NCI-H345 treated with DMSO at 0.1 percent for 48 hours (cell line): ENCODE measurements around the gene PTF1A.

Experiments used
- DNase-seq: peaks from one replicate; lab custom pipeline; 2025; ENCODE audit not compliant: unreplicated experiment; lab: John Stamatoyannopoulos, UW

Gene PTF1A

DNA sequence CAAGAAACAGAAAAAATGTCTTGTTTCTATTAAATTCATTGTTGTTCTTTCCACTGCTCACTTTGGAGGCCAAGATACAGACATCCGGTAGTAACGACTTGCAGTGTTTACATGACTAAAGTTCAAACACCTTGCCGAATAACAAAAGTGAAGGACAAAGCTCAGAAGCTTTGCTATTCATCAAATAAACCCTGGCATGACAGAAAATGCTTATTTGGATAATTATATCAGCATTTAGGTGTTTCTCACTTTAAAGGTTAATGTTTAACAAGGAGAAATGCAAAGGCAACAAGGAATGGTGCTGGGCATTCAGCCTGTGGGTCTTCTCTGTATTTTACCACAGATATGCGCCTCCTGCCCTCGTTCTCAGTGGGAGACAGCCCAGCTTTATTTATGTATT is 5.4 kb upstream of the PTF1A start:
- DNase-seq = no peak

DNA sequence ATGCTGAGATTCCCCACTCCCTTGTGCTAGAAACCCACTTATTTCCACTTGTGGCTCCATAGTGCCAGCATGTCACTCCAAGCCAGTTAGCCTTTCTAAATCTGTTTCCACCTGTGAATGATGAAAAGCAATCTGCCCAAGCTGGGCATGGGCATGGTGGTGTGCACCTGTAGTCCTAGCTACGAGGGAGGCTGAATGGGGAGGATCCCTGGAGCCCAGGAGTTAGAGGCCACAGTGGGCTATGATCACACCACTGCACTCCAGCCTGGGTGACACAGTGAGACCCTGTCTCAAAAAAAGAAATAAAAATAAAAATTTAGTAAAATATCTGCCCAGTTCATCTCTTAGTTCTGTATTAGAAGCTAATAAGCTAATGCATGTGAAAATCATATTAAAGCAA is 5.0 kb upstream of the PTF1A start:
- DNase-seq = no peak

DNA sequence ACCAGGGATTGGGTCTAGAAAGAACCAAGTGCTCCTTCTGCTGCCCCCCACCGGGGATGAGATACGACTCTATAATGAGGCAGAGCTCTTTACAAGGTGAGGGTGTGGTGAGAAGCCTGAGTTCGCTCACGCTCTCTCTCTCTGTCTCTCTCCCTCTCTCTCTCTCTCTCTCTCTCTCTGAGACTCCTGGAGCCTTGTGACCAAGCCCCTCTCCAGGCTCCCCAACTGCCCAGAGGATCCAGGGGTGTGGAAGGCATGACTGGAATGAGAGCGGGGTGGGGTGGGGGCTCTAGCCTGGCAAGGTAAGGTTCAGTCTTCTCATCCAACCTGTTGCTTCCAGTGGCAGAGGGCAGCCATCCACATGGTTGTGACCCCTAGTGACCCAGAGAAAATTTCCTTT is 3.1 kb upstream of the PTF1A start:
- no peak for DNase-seq

DNA sequence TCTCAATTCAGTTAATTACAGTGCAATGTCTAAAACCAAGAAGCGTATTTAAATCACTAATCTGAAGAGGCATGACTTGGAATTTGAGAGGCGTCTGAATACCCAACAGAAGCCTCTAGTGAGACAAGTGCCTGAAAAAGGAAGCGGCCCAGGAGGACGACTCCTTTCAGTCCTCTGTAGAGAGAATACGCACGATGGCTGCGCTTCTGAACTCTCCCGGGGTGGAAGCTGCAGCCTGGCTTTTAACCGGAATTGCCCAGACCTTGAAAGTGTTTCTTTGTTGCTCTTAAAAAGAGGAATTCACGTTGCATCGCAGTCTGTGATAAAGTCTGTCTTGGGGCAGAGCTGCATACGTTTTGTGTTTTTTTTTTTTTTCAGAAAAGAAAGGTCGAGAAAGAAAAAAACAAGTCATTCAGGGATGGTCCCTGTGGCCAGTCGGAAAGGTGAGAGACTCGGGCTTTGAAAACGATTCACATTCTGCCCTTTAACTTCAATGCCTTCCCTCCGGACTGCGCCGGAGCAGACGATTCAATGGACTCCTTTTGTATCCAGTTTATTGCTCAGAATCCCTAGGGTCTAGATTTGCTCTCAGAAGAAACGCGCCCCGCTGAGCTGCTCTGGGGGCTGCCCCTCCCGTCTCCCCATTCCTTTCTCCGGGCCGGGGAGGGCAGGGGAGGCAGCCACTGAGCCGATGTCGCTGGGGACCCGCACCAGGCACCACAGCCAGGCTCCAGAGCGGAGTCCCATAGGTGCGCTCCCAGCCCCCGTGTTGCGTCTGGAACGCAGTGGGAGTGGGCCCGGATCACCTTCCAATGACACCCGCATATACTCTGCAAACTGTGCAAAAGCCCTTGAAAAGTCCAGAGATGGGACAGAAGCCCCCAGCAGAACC is 994 bp upstream of the PTF1A start:
- no peak for DNase-seq

DNA sequence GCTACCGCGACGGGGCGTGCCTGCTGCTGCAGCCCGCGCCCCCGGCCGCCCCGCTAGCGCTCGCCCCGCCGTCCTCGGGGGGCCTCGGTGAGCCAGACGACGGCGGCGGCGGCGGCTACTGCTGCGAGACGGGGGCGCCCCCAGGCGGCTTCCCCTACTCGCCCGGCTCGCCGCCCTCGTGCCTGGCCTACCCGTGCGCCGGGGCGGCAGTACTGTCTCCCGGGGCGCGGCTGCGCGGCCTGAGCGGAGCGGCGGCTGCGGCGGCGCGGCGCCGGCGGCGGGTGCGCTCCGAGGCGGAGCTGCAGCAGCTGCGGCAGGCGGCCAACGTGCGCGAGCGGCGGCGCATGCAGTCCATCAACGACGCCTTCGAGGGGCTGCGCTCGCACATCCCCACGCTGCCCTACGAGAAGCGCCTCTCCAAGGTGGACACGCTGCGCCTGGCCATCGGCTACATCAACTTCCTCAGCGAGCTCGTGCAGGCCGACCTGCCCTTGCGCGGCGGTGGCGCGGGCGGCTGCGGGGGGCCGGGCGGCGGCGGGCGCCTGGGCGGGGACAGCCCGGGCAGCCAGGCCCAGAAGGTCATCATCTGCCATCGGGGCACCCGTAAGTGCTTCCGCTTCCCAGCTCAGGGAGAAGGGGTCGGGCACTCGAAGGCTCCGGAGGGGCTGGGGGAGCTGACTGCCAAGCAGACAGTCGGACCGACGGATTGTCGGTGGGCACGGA is 761 bp downstream of the PTF1A start:
- no peak for DNase-seq

DNA sequence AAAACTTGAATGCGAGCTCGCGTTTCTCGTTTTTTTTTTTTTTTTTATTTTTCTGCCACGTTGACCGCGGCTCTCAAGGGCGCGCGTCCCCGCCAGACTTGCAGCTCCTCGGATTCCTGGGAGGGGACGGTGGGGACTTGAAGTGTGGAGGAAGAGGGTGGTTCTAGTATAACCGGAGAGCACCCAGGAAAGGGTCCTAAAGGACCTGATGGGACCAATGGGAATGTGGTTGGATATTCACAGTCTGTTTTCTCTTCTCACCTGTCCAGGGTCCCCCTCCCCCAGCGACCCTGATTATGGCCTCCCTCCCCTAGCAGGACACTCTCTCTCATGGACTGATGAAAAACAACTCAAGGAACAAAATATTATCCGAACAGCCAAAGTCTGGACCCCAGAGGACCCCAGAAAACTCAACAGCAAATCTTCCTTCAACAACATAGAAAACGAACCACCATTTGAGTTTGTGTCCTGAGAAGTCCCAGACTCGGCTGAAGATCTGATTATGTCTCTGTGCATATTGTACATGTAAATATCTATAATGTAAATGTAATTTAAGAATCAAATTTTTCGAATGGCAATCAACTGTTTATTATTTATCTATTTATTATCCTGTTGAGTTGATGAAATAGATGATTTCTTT is 1.4 kb downstream of the PTF1A start:
- DNase-seq = no peak

DNA sequence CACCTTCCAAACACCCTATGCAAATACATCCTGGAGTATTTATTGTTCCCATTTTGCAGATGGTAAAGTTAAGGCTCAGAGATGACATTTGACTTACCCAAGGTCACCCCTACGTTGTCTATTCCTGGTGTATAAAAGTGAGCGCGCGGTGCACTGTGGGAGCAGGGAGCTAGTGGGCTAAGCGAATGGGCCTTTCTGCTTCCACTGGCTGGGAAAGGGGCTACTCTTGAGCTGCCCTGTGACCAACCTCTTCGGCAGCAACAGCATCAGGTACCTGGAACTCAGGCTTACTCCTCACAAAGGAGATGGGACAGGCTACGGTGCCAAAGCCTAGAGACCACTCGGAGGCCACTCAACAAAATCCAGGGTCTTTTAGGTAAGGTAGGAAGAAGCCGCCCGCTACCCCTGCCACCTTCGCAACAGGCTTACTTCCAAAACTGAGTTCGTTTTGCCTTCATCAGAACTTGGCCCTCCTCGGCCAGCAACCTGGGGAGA is 2.4 kb downstream of the PTF1A start:
- DNase-seq = no peak

DNA sequence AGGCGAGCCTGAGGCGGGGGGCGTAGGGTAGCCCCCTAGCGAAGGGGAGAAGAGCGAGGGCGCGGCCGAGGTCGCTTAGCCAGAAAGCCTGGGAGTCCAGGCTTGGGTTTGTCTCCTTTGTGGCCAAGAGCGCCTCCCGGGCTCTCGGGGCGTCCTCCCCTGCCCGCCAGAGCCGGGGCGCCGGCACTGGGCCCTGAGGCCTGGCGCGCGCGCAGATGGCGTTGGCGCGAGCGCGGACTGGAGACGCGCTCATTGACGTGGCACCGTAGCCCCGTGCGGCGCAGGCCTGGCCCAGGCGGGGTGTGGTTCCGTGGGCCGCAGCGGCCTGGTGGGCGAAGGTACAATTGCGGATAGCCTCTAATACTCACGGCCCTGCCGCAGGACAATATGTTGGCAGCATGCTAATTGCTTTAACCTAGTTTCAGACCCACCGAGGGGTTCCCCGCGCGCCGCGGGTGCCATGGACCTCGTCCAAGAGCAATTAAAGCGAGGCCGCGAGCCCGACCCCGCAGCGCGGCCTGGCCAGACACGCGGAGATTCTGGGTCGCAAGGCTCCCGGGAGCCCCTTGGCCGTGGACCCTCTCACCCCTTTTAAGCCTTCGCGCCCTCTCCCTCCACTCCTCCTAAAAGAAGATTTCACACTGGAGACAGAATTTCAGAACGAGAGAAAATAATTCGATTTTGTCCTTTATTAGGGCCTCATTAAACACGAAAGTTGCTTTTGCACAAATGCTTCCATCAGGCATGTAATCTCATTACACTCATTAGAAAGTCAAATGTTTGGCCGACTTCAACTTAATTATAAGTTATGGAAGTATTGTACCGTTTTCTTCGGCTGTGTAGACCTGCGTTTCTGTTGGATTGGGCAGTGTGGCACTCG is 3.1 kb downstream of the PTF1A start:
- no peak for DNase-seq

DNA sequence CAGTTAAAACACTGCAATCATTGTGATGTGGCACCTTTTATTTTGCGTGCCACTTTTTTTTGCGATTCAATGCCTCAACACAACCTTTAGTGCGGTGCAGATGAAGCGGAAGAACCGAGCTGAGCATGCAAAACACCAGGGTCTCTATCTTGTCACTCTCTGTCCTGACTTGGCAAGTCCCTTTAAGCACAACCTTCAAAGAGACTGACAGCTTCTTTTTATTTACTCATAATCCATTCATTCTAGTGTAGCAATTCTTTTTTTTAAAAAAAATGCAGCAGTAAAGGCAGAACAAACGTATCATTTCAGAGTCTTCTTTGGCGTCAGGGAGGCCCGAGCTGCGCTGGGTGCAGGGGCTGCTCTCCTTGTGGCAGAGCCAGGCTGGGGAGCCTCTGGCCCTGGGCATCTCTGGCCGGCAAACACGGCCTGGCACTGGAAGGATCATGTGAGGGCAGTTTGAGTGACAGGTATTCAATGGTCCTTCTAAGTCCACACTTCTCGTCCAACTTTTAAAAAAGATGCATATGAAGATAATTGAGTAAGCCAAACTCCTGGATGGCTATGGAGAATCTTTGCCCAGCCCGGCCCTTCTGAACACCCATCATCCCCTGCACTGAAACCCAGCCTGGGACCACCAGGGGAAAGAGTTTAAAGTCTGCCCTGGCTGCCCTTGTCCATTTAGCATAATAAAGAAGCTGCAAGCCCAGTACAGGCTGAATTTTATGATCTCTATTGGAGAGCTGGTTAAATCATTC is 3.9 kb downstream of the PTF1A start:
- DNase-seq = no peak

DNA sequence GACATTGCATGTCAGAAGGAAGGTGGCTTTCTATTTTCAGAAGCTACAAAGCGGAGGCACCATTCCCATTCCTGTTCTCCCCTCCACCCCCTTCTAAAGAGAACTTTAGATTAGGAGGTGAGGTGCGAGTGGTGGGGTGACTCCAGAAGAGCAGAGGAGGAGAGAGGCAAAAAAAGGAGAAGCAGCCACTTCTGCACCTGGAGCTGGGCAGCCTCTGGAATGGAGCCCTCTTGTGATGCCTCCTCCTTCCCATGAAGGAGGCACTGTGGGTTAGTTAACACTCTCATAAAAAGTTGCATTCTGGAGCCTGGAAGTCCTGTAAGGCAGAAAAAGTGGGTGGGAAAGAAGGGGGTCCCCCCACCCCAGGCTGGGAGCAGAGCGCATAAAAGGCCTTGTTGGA is 4.8 kb downstream of the PTF1A start:
- DNase-seq = no peak

DNA sequence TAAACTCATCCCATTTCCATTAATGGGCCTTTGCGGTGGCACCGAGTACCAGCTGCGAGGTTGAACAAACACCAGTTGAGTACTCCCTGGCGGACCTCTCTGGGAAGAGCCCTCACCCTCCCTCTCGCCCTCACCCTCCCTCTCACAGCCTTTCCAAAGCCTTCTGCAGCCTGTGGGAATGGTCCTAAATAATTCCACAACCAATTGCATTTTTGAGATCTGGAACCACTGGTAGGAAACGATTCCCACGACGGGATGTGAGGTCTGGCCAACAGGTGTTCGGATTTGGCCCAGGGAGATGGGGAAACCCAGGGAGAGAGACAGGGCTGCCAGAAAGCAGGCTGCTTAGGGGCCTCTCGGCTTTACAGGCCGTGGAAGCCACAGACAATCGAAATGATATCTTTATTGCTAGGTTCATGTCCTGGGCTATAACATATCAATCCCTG is 5.3 kb downstream of the PTF1A start:
- no peak for DNase-seq

DNA sequence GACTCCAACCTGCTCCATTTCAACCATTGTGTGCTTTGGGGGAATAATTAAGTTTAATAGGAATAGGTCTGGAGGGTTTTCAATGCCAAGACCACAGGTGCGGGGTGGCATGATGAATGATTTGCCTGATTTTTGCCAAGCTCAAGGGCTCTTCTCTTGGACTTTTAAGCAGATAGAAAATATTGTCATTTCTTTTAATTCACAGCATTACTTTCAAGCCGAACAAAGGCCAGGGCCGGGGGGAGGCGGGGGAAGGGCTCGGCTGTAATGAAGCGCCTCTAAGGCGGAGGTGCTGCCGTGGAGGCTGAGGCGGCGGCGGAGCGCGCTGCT is 6.5 kb downstream of the PTF1A start:
- DNase-seq = no peak

DNA sequence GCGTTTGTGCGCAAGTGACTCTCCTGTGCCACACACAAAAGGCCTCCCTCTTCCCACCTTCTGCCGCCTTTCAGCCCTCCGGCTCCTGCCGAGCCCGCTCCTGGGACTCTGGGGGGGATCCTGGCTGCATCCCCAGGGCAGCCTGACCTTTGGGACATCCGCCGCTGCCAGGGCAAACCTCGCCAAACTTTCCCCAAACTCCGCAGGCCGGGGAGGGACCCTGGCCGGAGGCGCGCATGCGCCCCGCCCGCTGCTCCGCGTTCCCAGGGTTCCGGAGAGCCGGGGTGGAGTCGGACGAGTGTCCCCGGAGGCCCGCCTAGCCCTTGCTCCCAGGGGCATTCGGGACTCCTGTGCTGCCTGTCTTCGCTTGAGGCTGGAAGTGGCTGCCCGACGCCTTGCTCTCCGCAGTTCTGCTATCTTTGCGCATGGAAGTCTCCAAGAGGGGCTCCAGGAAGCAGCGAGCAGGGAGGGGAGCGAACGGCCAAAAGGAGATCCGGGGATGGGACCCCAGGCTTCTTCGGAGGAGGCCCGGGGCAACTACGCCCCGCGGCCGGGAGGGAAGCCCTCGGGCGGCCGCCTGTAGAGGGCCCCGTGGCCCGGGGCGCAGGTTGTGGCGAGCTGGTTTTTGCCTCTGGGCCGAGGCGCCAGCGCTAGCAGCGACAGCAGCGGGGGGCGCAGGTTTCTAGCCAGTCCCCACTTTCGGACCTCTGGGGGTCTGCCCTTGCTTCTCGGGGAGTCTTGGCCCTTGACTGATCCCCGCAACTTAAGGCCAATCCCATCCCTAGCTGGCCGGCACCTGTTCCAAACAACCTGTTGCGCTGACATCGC is 7.0 kb downstream of the PTF1A start:
- no peak for DNase-seq

DNA sequence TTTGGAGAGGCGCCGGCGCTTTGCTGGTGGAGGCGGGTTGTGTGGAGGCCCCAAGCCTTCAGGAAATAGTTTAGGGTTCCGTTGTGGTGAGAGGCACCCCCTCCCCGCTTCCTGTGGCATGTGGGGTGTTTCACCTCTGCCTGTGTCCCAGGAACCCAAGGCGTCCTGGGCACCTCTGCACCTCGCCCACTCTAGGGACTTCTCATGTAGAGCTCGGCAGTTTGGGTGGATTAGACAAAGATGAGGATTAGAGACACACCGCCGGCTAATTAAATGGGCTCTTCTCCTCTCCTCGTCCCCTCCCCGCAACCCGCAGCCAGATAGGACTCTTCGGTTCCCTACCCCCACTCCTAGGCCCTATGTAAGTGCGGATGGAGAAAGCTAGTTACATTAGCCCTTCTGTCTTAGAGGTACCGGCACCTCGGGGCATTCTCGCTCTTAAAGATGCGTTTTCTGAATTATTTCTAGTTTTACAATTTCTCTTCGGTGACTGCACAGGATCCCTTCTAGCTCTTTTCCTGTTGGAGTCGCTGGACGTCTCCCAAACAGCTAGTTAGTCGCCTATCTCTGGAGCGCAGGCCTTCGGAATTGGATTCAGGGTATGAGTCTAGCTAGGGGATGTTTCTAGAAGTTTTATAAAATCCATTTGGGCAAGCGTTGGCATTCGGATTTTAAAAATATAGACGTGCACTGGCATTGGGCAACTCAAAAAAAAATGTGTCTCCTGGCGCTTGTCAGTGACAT is 7.8 kb downstream of the PTF1A start:
- no peak for DNase-seq

DNA sequence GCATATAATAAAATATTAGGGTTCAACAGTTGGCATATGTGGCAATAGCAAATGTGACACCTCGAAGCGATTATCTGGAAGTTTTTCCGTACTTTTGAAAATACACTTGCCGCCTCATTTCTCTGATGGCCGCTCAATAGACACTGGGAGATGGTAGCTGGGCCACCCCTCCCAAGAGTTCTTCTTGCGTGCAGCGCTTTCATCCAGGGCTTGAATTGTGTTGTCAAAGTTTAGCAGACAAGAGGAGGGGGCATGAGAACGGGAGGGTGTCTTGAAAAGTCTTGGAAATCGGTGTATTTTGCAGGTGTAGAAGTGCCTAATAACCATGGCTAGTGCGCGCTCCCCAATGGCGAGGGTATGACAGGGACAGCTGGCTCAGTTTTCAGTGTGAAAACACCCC is 8.5 kb downstream of the PTF1A start:
- no peak for DNase-seq

DNA sequence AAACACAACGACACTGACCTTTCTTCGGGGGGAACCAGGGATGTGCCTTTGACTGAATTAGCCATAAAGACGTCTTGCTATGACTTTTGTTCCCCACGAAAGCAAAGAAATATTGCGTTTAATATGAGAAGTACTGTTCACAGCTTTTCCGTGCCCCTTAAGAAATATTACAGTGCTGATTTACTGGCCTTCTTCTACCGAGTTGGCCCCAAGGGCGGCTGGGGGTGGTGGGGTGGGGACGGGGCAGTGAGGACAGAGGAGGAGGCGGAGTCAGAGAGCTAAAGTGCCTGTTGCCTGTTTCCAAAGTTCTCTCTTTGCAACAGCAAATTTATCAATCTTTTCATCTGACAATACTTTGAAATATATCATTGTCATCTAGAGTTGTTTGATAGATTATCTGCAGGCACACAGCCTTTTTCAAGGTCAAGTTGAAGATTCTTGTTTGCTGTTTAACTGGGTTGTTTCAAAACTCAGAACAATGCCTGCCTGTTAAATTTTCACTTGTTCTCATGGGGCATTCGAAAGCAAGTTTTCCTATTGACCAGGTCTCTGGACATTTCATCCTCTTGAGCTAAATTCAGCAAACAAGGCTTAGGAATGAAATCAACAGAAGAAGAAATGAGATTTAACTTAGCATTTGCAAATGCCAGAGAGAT is 9.0 kb downstream of the PTF1A start:
- DNase-seq = no peak

DNA sequence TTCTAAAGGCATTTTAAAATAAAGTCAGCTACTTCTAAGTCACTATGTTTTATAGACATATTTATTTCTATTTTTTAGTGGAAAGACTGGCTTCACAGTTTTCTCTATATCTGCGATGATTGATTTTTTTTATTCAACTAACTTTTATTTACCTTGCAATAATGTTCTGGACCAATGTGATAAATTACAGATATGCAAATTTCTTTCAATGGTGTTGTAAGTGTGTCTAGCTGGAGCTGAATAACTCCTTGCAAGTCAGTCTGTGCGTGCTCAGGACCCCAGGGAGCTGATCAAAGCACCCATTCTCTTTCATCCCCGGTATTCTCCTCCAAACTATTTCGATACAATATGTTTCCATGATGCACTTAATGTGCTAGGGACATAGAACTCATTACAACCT is 9.7 kb downstream of the PTF1A start:
- DNase-seq = no peak

DNA sequence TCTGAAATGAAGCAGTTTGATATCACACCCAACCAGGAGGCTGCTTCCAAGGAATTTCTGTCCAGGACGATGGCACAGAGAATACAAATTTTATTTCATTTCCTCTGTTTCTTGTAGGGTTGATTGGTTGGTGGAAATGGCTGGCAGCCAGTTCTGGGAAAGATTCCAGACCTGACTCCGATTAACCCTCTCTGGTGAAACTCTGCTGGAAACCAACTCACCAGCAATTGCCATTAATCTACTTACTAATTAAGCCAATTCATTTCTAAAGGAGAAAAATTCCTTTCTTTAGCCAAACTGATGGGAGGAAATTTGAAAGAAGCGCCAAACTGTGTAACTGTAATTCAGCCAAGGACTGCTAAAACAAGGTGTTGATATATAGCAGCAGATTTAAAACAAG is 10.7 kb downstream of the PTF1A start:
- DNase-seq = no peak
